Measurements from ENCODE around the gene PSMB10.

The PSMB10 gene

DNA sequence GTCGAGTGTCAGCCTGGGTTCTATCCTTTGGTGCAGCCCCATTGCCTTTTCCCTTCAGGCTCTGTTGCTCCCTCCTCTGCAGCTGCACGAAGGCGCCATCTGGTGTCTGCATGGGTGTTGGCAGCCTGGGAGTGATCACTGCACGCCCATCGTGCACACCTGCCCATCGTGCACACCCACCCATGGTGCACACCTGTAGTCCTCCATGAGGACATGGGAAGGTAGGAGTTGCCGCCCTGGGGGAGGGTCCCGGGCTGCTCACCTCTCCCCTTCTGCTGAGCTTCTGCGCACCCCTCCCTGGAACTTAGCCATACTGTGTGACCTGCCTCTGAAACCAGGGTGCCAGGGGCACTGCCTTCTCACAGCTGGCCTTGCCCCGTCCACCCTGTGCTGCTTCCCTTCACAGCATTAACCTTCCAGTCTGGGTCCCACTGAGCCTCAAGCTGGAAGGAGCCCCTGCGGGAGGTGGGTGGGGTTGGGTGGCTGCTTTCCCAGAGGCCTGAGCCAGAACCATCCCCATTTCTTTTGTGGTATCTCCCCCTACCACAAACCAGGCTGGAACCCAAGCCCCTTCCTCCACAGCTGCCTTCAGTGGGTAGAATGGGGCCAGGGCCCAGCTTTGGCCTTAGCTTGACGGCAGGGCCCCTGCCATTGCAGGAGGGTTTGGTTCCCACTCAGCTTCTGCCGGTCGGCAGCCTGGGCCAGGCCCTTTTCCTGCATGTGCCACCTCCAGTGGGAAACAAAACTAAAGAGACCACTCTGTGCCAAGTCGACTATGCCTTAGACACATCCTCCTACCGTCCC, 7.9 kb downstream of the PSMB10 start:
- TF ChIP-seq CTCF (IDR thresholded peaks at IDR 0.05; ENCODE audit: control insufficient read depth, extremely low read depth, insufficient read depth), result peak; percentile 99
- no peak for DNase-seq (ENCODE audit: low read depth)
- no peak overlapping the region for H3K4me3 ChIP-seq (ENCODE audit: low read depth, low read length)

DNA sequence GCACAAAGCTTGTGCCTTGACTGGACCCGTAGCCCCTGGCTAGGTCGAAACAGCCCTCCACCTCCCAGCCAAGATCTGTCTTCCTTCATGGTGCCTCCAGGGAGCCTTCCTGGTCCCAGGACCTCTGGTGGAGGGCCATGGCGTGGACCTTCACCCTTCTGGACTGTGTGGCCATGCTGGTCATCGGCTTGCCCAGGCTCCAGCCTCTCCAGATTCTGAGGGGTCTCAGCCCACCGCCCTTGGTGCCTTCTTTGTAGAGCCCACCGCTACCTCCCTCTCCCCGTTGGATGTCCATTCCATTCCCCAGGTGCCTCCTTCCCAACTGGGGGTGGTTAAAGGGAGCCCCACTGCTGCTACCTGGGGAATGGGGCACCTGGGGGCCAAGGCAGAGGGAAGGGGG, 8.5 kb downstream of the PSMB10 start:
- TF ChIP-seq CTCF (IDR thresholded peaks at IDR 0.05; ENCODE audit: control insufficient read depth, extremely low read depth, insufficient read depth), result no peak
- DNase-seq (ENCODE audit: low read depth), result no peak
- no peak overlapping the region for H3K4me3 ChIP-seq (ENCODE audit: low read depth, low read length)

DNA sequence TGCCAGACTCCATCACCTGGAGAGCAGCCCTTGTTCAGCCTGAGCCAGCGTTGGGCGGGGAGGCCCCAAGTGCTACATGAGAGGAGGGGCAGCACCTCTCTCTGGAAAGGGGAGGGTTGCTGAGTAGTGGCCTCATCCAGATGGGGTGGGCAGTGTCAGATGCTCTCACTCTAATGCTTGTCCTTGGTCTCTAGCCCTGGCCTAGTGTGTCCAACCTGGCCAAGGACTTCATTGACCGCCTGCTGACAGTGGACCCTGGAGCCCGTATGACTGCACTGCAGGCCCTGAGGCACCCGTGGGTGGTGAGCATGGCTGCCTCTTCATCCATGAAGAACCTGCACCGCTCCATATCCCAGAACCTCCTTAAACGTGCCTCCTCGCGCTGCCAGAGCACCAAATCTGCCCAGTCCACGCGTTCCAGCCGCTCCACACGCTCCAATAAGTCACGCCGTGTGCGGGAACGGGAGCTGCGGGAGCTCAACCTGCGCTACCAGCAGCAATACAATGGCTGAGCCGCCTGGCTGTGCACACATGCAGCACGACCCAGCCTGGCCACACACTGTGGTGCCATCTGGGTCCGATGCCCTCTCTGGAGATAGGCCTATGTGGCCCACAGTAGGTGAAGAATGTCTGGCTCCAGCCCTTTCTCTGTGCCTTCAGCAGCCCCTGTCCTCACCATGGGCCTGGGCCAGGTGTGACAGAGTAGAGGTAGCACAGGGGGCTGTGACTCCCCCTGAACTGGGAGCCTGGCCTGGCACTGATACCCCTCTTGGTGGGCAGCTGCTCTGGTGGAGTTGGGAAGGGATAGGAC, 9.3 kb downstream of the PSMB10 start:
- no peak overlapping the region for H3K4me3 ChIP-seq (ENCODE audit: low read depth, low read length)
- no peak for TF ChIP-seq CTCF (IDR thresholded peaks at IDR 0.05; ENCODE audit: control insufficient read depth, extremely low read depth, insufficient read depth)
- DNase-seq (ENCODE audit: low read depth), result no peak

GRCh38 chr16:67926181-67926750, 10.4 kb downstream of the PSMB10 start:
- DNase-seq (ENCODE audit: low read depth), result peak; percentile 96
- 0 out of 2 replicates have a peak, but pooled peaks have one; percentile 0 for TF ChIP-seq CTCF (IDR thresholded peaks at IDR 0.05; ENCODE audit: control insufficient read depth, extremely low read depth, insufficient read depth)
- peak overlapping the region; percentile 34 for H3K4me3 ChIP-seq (ENCODE audit: low read depth, low read length)

GRCh38 chr16:67924140-67924906, 12.3 kb downstream of the PSMB10 start:
- TF ChIP-seq CTCF (IDR thresholded peaks at IDR 0.05; ENCODE audit: control insufficient read depth, extremely low read depth, insufficient read depth), result no peak
- DNase-seq (ENCODE audit: low read depth), result no peak
- no peak overlapping the region for H3K4me3 ChIP-seq (ENCODE audit: low read depth, low read length)

DNA sequence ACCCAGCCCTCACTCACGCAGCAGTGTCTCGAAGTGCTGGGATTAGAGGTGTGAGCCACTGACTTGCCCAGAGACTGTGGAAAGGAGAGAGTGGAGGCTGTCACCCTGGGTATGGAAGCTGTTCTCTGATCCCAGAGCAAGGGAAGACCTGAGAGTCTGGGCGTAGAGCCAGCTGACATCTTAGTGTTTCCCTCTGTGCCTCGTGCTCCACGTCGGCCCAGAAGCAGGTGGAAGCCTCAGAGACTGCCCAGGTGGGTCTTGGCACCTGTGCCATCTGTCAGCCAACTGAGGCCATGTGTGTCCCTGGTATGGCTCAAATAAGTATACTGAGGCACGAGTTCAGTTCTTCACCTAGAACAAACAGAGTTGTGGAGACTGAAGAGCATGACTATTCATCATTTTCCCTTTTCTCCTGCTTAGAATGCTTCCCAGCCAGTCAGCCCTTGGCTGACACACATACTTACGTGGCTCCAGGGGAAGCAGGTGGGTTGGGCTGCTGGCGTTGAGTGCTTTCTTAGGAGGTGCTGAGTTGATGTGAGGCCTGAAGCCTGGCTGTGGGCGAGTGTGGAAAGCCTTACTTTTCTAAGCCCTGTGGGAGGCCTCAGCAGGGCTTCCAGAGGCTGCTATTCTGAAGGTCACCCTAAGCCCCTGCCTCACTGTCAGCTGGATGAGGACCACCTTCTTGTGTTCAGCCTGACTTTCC, 13.1 kb downstream of the PSMB10 start:
- peak; percentile 71 for DNase-seq (ENCODE audit: low read depth)
- H3K4me3 ChIP-seq (ENCODE audit: low read depth, low read length), result peak overlapping the region; percentile 4; the same call in 1 of the 2 replicates
- no peak for TF ChIP-seq CTCF (IDR thresholded peaks at IDR 0.05; ENCODE audit: control insufficient read depth, extremely low read depth, insufficient read depth)
